Upper lobe of left lung (tissue), 6 donors: ENCODE results near the gene NINJ2. TPM values are rescaled to one million over a fixed set of nuclear protein-coding genes. Genes with fewer than 3 reads are reported as not detected.
"Not testable (repeated sequence)": the region's sequence is repeated elsewhere in the genome, so short reads cannot be mapped to it uniquely, and the experiment has no call there.

Source experiments
- ATAC-seq, 2 donors: fragments of 200-7000 bp; cut with Tn5 transposase; one replicate each; pipeline ENCODE4 v1.9.1; 2022; ENCODE audit warnings: mild to moderate bottlenecking in 2 of 2, moderate library complexity in 2 of 2; ENCODE audit not compliant: low FRiP score in 2 of 2
- DNase-seq, 2 donors: peaks; one replicate each; pipeline ENCODE4 v3.0.0-alpha.2; 2019 to 2020
- H3K27ac ChIP-seq, 4 donors: fragments of 200-600 bp; sonication (generic); one replicate each; pipeline ENCODE4 v1.5.1; 2016 to 2019
- H3K27me3 ChIP-seq, 4 donors: fragments of 200-600 bp; sonication (generic); one replicate each; pipeline ENCODE4 v1.5.1; 2017 to 2019
- H3K36me3 ChIP-seq, 4 donors: fragments of 200-600 bp; sonication (generic); one replicate each; pipeline ENCODE4 v1.5.1; 2016 to 2019
- H3K4me1 ChIP-seq, 4 donors: fragments of 200-600 bp; sonication (generic); one replicate each; pipeline ENCODE4 v1.5.1; 2018 to 2019
- H3K4me3 ChIP-seq, 4 donors: fragments of 200-600 bp; sonication (generic); one replicate each; pipeline ENCODE4 v1.5.1; 2017 to 2019; ENCODE audit warnings: mild to moderate bottlenecking in 2 of 4, moderate library complexity in 1 of 4
- H3K9me3 ChIP-seq, 4 donors: fragments of 200-600 bp; sonication (generic); one replicate each; pipeline ENCODE4 v1.5.1; 2018 to 2019
- CTCF ChIP-seq, 6 experiments: fragments of 450-650 bp in 4 of 6; fragments of 200-600 bp in 2 of 6; sonication (generic) in 2 of 6; IDR thresholded peaks; one replicate each; pipeline ENCODE4 v1.5.1; 2016 to 2019; ENCODE audit warnings: antibody characterized with exemption in 6 of 6
- EP300 ChIP-seq, 4 donors: sonication (generic); formaldehyde crosslinking; IDR thresholded peaks; one replicate each; pipeline ENCODE4 v1.5.1; 2017; ENCODE audit warnings: antibody characterized with exemption in 4 of 4, control low read depth in 2 of 4
- POLR2A ChIP-seq, 4 donors: fragments of 450-650 bp; IDR thresholded peaks; one replicate each; pipeline ENCODE4 v1.5.1; 2016 to 2017; ENCODE audit warnings: antibody characterized with exemption in 4 of 4, mild to moderate bottlenecking in 2 of 4
- POLR2AphosphoS5 ChIP-seq, 2 donors: sonication (generic); formaldehyde crosslinking; IDR thresholded peaks; one replicate each; pipeline ENCODE4 v1.5.1; 2017; ENCODE audit warnings: antibody characterized with exemption in 2 of 2
- WGBS, 2 donors: methylation state at CpG; one replicate each; pipeline ENCODE4 v1.1.5; 2017 to 2018; 5-methylcytosine and 5-hydroxymethylcytosine counted together
- total RNA-seq, 6 donors: library from RNA; depleted of rRNA in 4 of 6; stranded (reverse); fragments of >200 nt in 4 of 6; gene quantifications; one replicate each; pipeline versions ENCODE4 v1.1.0 to v1.2.1, GENCODE V29; 2016 to 2021
- donor health status: DM: no; HTN: no; CAD: no; lungs with moderate emphysema.
- donor health status: DM: no; HTN: yes; CAD: no; lungs with severe emphysema.

Gene NINJ2, protein sequence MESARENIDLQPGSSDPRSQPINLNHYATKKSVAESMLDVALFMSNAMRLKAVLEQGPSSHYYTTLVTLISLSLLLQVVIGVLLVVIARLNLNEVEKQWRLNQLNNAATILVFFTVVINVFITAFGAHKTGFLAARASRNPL
- total RNA-seq, result 10 to 100 TPM; 15.6 to 73.3 (median 36.2) TPM

DNA sequence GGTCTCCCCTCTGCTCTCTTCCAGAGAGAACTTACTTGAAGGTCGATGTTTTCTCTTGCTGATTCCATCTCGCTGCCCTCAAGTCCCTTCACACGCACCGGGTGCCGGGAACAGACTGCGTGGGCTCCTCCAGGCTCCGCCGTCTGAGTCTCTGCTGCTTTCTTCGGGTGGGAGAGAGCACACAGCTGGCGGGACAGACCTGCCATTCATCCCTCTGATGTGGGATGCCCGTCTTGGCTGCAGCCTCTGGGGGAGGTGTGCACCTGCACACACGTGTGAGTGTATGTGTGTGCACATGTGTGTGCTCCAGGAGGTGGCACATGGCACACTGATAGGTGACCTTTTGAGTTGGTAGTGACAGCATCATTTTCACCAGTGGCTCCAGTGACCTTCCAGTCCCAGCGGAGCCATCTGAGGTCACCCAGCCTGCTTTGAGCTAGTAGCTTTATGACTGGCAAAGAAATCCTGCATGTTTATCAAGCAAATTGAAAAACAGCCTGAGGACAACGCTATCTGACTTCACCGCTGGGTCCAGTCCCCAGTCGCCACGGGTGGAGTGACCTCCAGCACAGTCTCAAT is at the start of gene NINJ2:
Gene NINJ2 (minus strand): TSS at position 153 of the 579 bp plus-strand sequence. CDS start 85 bp downstream, at position 68.
- DNase-seq, result no peak
- no peaks in the 10 kb centered on the region for H3K36me3 ChIP-seq
- TF ChIP-seq POLR2A (IDR thresholded peaks at IDR 0.05) (no peak), EP300 (IDR thresholded peaks at IDR 0.05) (no peak), CTCF (IDR thresholded peaks at IDR 0.05) (no peak), POLR2AphosphoS5 (IDR thresholded peaks at IDR 0.05) (no peak)
- 71 to 76% methylated on average over 17 of the region's 17 CpGs for WGBS, 2 donors
- no peaks in the 10 kb centered on the region for H3K9me3 ChIP-seq
- ATAC-seq, result peak in 1 of 2 donors; percentile 41
- H3K27ac ChIP-seq, result peak within 1 kb of the TSS in 3 of 4 donors; percentile 21 to 51 (median 30)
- peaks cover 0 to 14% (median 7%) of the 10 kb centered on the region in 4 donors for H3K4me1 ChIP-seq
- no peaks in the 10 kb centered on the region for H3K27me3 ChIP-seq
- H3K4me3 ChIP-seq, result no peak within 1 kb of the TSS

DNA sequence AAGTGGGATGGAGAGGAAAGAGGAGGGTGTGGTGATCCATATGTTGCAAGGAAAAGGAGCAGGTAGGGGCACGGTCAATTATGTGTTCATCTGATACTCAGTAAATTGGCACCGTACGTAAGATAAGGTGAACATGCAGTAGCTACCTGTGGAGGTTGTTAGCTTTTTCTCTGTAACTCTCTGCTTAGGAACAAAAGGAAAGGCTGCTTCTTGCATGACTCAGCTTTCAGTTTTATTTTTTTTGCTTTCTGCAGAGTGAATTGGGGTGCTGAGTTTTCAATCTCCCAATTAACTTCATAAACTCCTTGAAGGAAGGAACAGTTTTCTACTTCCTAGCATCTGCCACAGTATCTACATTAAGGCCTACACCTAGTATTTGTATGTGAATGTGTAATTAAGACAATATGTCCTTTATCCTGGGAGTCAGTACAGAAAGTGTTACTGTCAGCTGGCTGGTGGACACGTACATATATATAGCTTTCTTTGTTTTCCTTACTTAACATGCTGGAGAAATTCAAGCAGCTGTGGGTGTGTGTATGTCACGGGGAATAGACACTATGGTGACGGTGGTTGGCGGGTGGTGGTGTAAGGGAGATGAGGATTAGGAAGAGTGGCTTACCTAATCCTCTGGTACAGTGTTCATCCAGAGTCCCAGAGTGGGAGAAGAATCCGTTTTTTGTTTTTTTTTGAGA is 49.1 kb upstream of the NINJ2 start:
- H3K36me3 ChIP-seq, result no peaks in the 10 kb centered on the region
- H3K27ac ChIP-seq, result no peak overlapping the region
- ATAC-seq, result no peak
- H3K4me3 ChIP-seq, result no peak overlapping the region
- WGBS, 2 donors, result 75% methylated on average over 8 of the region's 8 CpGs
- no peak for TF ChIP-seq POLR2A (IDR thresholded peaks at IDR 0.05)
- no peaks in the 10 kb centered on the region for H3K27me3 ChIP-seq
- DNase-seq, result no peak
- no peaks in the 10 kb centered on the region for H3K4me1 ChIP-seq
- no peaks in the 10 kb centered on the region for H3K9me3 ChIP-seq

DNA sequence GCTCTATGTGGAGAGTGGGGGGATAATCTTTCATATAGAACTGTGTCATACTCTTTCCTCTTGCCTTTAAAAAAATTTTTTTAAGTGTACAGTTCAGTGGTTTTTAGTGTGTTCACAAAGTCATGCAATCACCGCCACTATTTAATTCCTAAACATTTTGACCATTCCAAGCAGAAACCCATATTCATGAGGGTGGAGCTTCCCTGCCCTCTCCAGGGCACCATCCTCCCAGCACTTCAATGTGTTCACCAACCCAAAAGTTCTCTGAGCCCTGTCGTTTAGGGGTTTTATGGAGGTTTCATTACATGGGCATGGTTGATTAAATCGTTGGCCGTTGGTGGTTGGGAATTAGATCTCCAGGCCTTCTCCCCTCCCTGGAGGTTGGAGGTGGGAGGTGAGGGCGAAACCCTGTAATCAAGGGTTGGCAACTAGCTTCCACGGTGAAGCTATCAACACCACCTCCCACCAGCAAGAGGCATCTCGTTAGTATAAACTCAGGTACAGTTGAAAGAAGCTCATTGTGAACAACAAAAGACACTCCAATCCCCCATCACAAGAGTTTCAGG is 46.3 kb upstream of the NINJ2 start:
- Histone ChIP-seq H3K9me3 (no peaks in the 10 kb centered on the region), H3K27ac (no peak overlapping the region), H3K27me3 (no peaks in the 10 kb centered on the region), H3K4me3 (no peak overlapping the region), H3K4me1 (no peaks in the 10 kb centered on the region), H3K36me3 (no peaks in the 10 kb centered on the region)
- TF ChIP-seq CTCF (IDR thresholded peaks at IDR 0.05), result no peak
- no peak for TF ChIP-seq POLR2A (IDR thresholded peaks at IDR 0.05)
- no peak for TF ChIP-seq POLR2AphosphoS5 (IDR thresholded peaks at IDR 0.05)
- whole genome bisulfite sequencing, 2 donors, result 90 to 92% methylated on average over 7 of the region's 7 CpGs
- no peak for DNase-seq
- no peak for ATAC-seq

DNA sequence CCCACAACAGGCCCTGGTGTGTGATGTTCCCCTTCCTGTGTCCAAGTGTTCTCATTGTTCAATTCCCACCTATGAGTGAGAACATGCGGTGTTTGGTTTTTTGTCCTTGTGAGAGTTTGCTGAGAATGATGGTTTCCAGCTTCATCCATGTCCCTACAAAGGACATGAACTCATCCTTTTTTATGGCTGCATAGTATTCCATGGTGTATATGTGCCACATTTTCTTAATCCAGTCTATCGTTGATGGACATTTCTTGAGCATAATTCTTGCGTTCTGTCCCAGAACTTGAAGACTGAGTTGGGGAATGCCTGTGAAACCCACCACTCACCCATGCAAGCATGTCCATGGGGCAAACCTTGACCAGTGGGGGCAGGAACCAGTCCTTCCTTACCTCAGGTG is 44.8 kb upstream of the NINJ2 start:
- not testable (repeated sequence) for H3K4me1 ChIP-seq, ATAC-seq, DNase-seq, H3K36me3 ChIP-seq, H3K27ac ChIP-seq, H3K9me3 ChIP-seq, H3K4me3 ChIP-seq, H3K27me3 ChIP-seq
- WGBS, 2 donors, result 69 to 78% methylated on average over 2 to 3 of the region's 3 CpGs

- WGBS, 2 donors, result 89 to 90% methylated on average over 5 of the region's 5 CpGs
- DNase-seq (no peak), ATAC-seq (no peak)
- Histone ChIP-seq H3K4me3 (no peak overlapping the region), H3K9me3 (no peaks in the 10 kb centered on the region), H3K27me3 (no peaks in the 10 kb centered on the region), H3K27ac (no peak overlapping the region), H3K36me3 (no peaks in the 10 kb centered on the region), H3K4me1 (no peaks in the 10 kb centered on the region)
- TF ChIP-seq CTCF (IDR thresholded peaks at IDR 0.05) (no peak), POLR2A (IDR thresholded peaks at IDR 0.05) (no peak), POLR2AphosphoS5 (IDR thresholded peaks at IDR 0.05) (no peak), EP300 (IDR thresholded peaks at IDR 0.05) (no peak)
These were observed 41.4 kb upstream of the NINJ2 start for GRCh38 chr12:704516-705242.
